A673 (cell line): ENCODE results near the gene GGN. TPM values are rescaled to one million over a fixed set of nuclear protein-coding genes. Genes with fewer than 3 reads are reported as not detected.
A peak's percentile ranks its signal among the peaks of the same experiment; 100 is the strongest.

Source experiments
- Bru-seq: library from RNA; stranded (reverse); fragments of 400-500 nt; gene quantifications from one replicate; lab custom pipeline; 2021; lab: Mats Ljungman, UMichigan
- BruChase-seq, 2 experiments: library from RNA; stranded (reverse); fragments of 400-500 nt; gene quantifications; one replicate each; lab custom pipeline; 2021; lab: Mats Ljungman, UMichigan
- BruUV-seq: library from RNA; stranded (reverse); fragments of 400-500 nt; replicated peaks from 2 replicates; lab custom pipeline; 2021; lab: Mats Ljungman, UMichigan
- CTCF ChIA-PET: fragments of 300-600 bp; sonication (Branson Sonifier 250); formaldehyde crosslinking; loops from one replicate; lab custom pipeline; 2022; ENCODE audit warnings: antibody characterized with exemption; lab: Charles Lee
- POLR2A ChIA-PET: fragments of 300-600 bp; sonication (Branson Sonifier 250); formaldehyde crosslinking; loops from one replicate; lab custom pipeline; 2022; ENCODE audit warnings: antibody characterized with exemption; ENCODE audit not compliant: low non-redundant PET; lab: Charles Lee
- DNase-seq: peaks from one replicate; pipeline ENCODE4 v3.0.0-alpha.2; 2015; ENCODE audit warnings: low spot score
- H3K27ac ChIP-seq: fragments of 200-600 bp; sonication (generic); 2 replicates; pipeline ENCODE4 v1.5.1; 2016; ENCODE audit warnings: mixed run types, low read depth, mild to moderate bottlenecking, mixed read lengths, antibody characterized with exemption, low read length; ENCODE audit not compliant: poor library complexity, severe bottlenecking
- H3K27me3 ChIP-seq: fragments of 200-600 bp; sonication (generic); replicated peaks from 2 replicates; pipeline ENCODE4 v1.6.1; 2017; ENCODE audit warnings: mixed run types, low read depth, mild to moderate bottlenecking, mixed read lengths, antibody characterized with exemption, low read length; ENCODE audit not compliant: insufficient read depth, poor library complexity
- H3K36me3 ChIP-seq: fragments of 200-600 bp; sonication (generic); 2 replicates; pipeline ENCODE4 v1.6.1; 2016; ENCODE audit warnings: mixed run types, mild to moderate bottlenecking, mixed read lengths, antibody characterized with exemption, low read length; ENCODE audit not compliant: insufficient read depth, poor library complexity, severe bottlenecking
- H3K4me1 ChIP-seq: fragments of 200-600 bp; sonication (generic); 2 replicates; pipeline ENCODE4 v1.6.1; 2017; ENCODE audit warnings: mixed run types, mild to moderate bottlenecking, mixed read lengths, antibody characterized with exemption, low read length; ENCODE audit not compliant: insufficient read depth, poor library complexity, severe bottlenecking
- H3K4me3 ChIP-seq: fragments of 200-600 bp; sonication (generic); 2 replicates; pipeline ENCODE4 v1.5.1; 2016; ENCODE audit warnings: low read depth, mixed run types, mild to moderate bottlenecking, mixed read lengths, low read length; ENCODE audit not compliant: poor library complexity, severe bottlenecking
- H3K9me3 ChIP-seq: fragments of 200-600 bp; sonication (generic); 2 replicates; pipeline ENCODE4 v1.6.1; 2016; ENCODE audit warnings: mixed run types, low read depth, mild to moderate bottlenecking, mixed read lengths, antibody characterized with exemption, low read length; ENCODE audit not compliant: poor library complexity, severe bottlenecking
- EZH2 ChIP-seq: fragments of 200-600 bp; sonication (generic); IDR thresholded peaks from 2 replicates; pipeline ENCODE4 v1.6.1; 2017; ENCODE audit warnings: borderline replicate concordance, low read depth, mild to moderate bottlenecking, mixed read lengths, antibody characterized with exemption, low read length; ENCODE audit not compliant: poor library complexity, severe bottlenecking
- intact Hi-C: fragments of 100-400 bp; cut with micrococcal nuclease; formaldehyde crosslinking; loops from one replicate; pipeline ENCODE4 v1.10.0; 2022; ENCODE audit not compliant: unreplicated experiment
- long read RNA-seq: library from polyadenylated mRNA; stranded (forward); transcript quantifications from one replicate; pipeline ENCODE4 v2.0.0, GENCODE V29; 2022
- total RNA-seq: library from RNA; stranded (reverse); gene quantifications from 2 replicates; pipeline ENCODE4 v1.2.3, GENCODE V29; 2021
- TF ChIP-seq, protein P1 (sequence below): fragments of 300-800, 200-600 bp; sonication (generic); conservative IDR thresholded peaks from 2 replicates; pipeline ENCODE4 v1.5.1; 2017; ENCODE audit warnings: low read depth, mild to moderate bottlenecking, antibody characterized with exemption, low read length, moderate library complexity, mixed read lengths

Gene GGN
- total RNA-seq (0.83 and 1.3 TPM in 2 replicates), Bru-seq, nascent RNA (percentile 14 among the genes with signal in this experiment), BruChase-seq, experiment 1, labeled RNA remaining after a 2-hour chase (percentile 23 among the genes with signal in this experiment), BruChase-seq, experiment 2, labeled RNA remaining after a 6-hour chase (percentile 17 among the genes with signal in this experiment)
- long read RNA-seq, partial matches to known transcripts: 0 of 1 reads
- long read RNA-seq, other reads (novel, unspliced or antisense): 1 of 1 reads

DNA sequence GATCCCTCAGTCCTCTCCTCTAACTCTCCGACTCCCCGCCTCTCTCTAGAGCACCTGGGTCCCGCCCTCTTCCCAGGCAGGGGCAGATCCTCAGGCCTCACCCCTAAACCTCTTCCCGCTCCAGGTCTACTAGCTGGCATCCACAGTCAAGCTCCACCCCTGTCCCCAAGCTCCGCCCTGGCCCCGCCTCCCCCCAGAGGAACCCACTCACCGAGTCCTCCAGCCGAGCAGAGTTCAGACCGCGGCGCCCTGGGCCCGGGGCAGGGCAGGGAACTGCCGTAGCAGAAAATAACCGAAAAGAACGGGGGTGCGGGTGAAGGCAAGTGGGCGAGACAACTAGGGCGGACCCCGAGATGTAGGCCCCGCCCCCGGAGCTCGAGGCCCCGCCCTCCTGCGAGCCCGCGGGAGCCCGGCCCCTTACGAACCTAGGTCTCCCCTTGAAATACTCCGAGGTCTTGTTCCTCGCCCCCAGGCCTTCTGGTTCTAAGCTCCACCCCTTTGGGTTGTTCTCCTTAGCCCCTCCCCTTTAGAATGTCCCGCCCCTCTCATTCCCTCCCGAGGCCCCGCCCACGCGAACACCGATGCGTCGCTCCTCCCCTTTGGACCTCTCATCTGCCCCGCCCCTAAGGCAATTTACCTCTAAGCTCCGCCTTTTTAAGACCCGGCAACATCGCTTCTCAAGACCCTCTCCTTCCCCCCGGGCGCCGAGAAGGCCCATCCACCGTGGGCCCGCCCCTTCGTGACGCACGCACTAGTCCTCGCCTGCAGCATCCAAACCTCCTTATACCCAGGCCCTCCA, at the start of gene GGN:
TSS of gene GGN (minus strand) at position 485 of the 799 bp plus-strand sequence. CDS start 773 bp downstream, outside the sequence.
- POLR2A ChIA-PET: interaction anchor here (0.6 kb wide), 3 partner anchors 13 to 432 kb away, joined by 3 to 20 read pairs (median 3); no protein-coding TSS in a partner anchor
- H3K36me3 ChIP-seq: peaks cover 20% of the 10 kb centered on the region
- H3K4me3 ChIP-seq: peak within 1 kb of the TSS; percentile 80
- no TSS peak for BruUV-seq
- intact Hi-C loops: no loop called here
- H3K27ac ChIP-seq: peak within 1 kb of the TSS; percentile 77
- peak; percentile 98 for DNase-seq
- no peaks in the 10 kb centered on the region for H3K9me3 ChIP-seq
- no peaks in the 10 kb centered on the region for H3K27me3 ChIP-seq
- peaks cover 6% of the 10 kb centered on the region for H3K4me1 ChIP-seq
- TF ChIP-seq EZH2: no peak
- TF ChIP-seq, protein P1, sequence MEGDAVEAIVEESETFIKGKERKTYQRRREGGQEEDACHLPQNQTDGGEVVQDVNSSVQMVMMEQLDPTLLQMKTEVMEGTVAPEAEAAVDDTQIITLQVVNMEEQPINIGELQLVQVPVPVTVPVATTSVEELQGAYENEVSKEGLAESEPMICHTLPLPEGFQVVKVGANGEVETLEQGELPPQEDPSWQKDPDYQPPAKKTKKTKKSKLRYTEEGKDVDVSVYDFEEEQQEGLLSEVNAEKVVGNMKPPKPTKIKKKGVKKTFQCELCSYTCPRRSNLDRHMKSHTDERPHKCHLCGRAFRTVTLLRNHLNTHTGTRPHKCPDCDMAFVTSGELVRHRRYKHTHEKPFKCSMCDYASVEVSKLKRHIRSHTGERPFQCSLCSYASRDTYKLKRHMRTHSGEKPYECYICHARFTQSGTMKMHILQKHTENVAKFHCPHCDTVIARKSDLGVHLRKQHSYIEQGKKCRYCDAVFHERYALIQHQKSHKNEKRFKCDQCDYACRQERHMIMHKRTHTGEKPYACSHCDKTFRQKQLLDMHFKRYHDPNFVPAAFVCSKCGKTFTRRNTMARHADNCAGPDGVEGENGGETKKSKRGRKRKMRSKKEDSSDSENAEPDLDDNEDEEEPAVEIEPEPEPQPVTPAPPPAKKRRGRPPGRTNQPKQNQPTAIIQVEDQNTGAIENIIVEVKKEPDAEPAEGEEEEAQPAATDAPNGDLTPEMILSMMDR: no peak
- CTCF ChIA-PET: interaction anchor here (1.1 to 1.7 kb wide), 2 partner anchors 13 to 15 kb away, joined by 6 to 14 read pairs; partner anchors contain the start of genes FAM98C and PSMD8

DNA sequence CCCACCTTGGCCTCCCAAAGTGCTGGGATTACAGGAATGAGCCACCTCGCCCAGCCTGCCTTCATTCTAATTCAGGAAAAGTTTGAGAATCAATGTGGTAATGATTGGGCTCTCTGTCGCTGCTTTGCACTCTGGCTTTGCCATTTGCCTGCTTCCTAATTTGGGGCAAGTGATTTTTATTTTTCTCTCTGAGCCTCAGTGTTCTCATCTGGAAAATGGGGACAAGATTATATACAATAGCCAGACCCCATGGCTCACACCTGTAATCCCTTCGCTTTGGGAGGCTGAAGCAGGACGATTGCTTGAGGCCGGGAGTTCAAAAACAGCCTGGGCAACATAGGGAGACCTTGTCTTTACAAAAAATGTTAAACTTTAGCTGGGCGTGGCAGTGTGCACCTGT, 49.5 kb upstream of the GGN start:
- no peaks in the 10 kb centered on the region for H3K4me1 ChIP-seq
- ChIA-PET CTCF (no interaction called here), POLR2A (no interaction called here)
- H3K9me3 ChIP-seq: no peaks in the 10 kb centered on the region
- no peaks in the 10 kb centered on the region for H3K27me3 ChIP-seq
- H3K4me3 ChIP-seq: no peak overlapping the region
- BruUV-seq: no TSS peak
- H3K27ac ChIP-seq: no peak overlapping the region
- no peaks in the 10 kb centered on the region for H3K36me3 ChIP-seq
- TF ChIP-seq EZH2: no peak
- TF ChIP-seq, protein P1: no peak
- intact Hi-C loops: no loop called here
- DNase-seq: no peak

GRCh38 chr19:38434549-38435051, 46.8 kb upstream of the GGN start:
- Histone ChIP-seq H3K27me3 (peaks cover 9% of the 10 kb centered on the region), H3K9me3 (no peaks in the 10 kb centered on the region), H3K4me1 (no peaks in the 10 kb centered on the region), H3K4me3 (no peak overlapping the region), H3K27ac (no peak overlapping the region), H3K36me3 (no peaks in the 10 kb centered on the region)
- TF ChIP-seq, protein P1: no peak
- no peak for DNase-seq
- BruUV-seq: no TSS peak
- intact Hi-C loops: no loop called here
- ChIA-PET POLR2A (no interaction called here), CTCF (interaction anchor here (0.6 to 0.7 kb wide), 3 partner anchors 60 to 720 kb away, joined by 3 to 8 read pairs (median 4); no protein-coding TSS in a partner anchor)
